HG03175 (cell line): ENCODE measurements around the gene ADIRF.
"Not testable (repeated sequence)": the region's sequence is repeated elsewhere in the genome, so short reads cannot be mapped to it uniquely, and the experiment has no call there.

ENCODE experiments used
- ATAC-seq: cut with Tn5 transposase; IDR thresholded peaks from one replicate; pipeline ENCODE4 v1.9.1; 2021; ENCODE audit warnings: mild to moderate bottlenecking, moderate library complexity; ENCODE audit not compliant: unreplicated experiment

Gene ADIRF

GRCh38 chr10:87019504-87019903, 51.2 kb downstream of the ADIRF start:
- not testable (repeated sequence) for ATAC-seq

- not testable (repeated sequence) for ATAC-seq
Observed at GRCh38 chr10:87020056-87020455, 51.8 kb downstream of the ADIRF start, which contains the start of gene FAM25A. FAM25A (plus strand) TSS chr10:87020294; CDS start chr10:87020325, 31 bp downstream.
